ENCODE data around the gene ATP11A.

DNA sequence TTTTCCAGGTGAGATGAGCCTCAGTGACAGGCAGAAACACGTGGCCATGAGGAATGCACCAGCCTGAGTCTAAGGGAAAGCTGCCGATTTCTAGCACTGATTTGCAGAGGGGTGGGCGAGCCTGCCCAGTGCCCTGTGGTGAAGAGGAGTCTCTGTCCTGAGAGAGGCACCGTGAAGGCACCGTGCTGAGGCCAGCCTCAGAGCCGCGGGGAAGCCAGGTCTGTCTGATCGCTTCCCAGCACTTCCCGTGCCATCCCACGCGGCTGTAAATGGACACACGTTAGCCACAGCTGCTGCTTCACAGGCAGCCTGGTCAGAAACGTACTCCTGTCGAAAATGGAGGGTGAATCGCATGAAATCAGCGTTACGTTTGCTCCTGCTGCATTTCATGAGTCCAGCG lies 79.8 kb downstream of the ATP11A start:
- no peak for TF ChIP-seq CTCF (IDR thresholded peaks at IDR 0.05; ENCODE audit: borderline replicate concordance, extremely low read depth, low read length, poor library complexity, severe bottlenecking)
- TF ChIP-seq EZH2 (IDR thresholded peaks at IDR 0.05; ENCODE audit: borderline replicate concordance, low read depth, low read length, severe bottlenecking) = no peak

Data from DND-41 (cell line).